DND-41 (cell line): Measurements from ENCODE around the gene MYRIP.

ENCODE experiments used
- CTCF ChIP-seq: IDR thresholded peaks from 2 replicates; pipeline ENCODE4 v1.5.1; 2012; ENCODE audit warnings: borderline replicate concordance, low read length, moderate library complexity, mild to moderate bottlenecking; ENCODE audit not compliant: poor library complexity, severe bottlenecking; ENCODE audit errors: extremely low read depth
- EZH2 ChIP-seq: IDR thresholded peaks from 3 replicates; pipeline ENCODE4 v1.6.1; 2012; ENCODE audit warnings: borderline replicate concordance, low read depth, mild to moderate bottlenecking, moderate library complexity, low read length, inconsistent platforms; ENCODE audit not compliant: severe bottlenecking

GRCh38 chr3:39781632-39782031 lies 27.8 kb upstream of the MYRIP start:
- TF ChIP-seq CTCF: no peak
- no peak for TF ChIP-seq EZH2
